GM12864 (cell line): ENCODE results near the gene SMR3B.

Experiments used
- DNase-seq: peaks from one replicate; pipeline ENCODE4 v3.0.0-alpha.2; 2011; ENCODE audit warnings: low read depth
- H3K4me3 ChIP-seq: 2 replicates; pipeline ENCODE4 v1.5.1; 2011; ENCODE audit warnings: mild to moderate bottlenecking, low read depth, low read length, control low read depth
- TF ChIP-seq, protein P1 (sequence below): IDR thresholded peaks from 2 replicates; pipeline ENCODE4 v1.5.1; 2011; ENCODE audit warnings: low read depth, mild to moderate bottlenecking, moderate library complexity, low read length, control low read depth, inconsistent platforms; ENCODE audit errors: missing control alignments

The SMR3B gene

DNA sequence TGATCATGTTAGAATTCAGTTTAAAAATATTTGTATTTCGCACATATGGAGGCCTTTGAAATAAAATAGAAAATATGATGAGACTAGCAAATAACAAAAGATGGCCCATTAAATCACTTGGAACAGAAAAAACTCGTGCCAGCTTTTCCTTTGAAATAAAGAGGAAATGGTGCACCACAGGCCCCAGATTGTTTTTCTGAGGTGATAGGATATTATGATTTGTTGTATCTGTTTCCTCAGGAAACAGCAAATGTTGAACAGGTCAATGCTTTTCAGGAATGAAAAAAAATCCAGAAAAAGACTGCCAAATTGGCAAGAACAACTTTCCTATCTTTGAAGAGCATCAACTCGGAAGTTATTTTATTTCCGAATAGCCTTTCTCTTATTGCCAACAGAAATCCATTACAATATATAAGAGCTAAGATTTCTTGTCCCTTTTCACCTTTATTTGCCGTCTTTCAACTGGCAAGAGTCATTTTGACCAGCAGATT is at the start of gene SMR3B:
TSS of gene SMR3B (plus strand) at position 441 of the 491 bp plus-strand sequence. CDS start 1,380 bp downstream, outside the sequence.
- DNase-seq: no peak
- H3K4me3 ChIP-seq: no peak within 1 kb of the TSS
- TF ChIP-seq, protein P1, sequence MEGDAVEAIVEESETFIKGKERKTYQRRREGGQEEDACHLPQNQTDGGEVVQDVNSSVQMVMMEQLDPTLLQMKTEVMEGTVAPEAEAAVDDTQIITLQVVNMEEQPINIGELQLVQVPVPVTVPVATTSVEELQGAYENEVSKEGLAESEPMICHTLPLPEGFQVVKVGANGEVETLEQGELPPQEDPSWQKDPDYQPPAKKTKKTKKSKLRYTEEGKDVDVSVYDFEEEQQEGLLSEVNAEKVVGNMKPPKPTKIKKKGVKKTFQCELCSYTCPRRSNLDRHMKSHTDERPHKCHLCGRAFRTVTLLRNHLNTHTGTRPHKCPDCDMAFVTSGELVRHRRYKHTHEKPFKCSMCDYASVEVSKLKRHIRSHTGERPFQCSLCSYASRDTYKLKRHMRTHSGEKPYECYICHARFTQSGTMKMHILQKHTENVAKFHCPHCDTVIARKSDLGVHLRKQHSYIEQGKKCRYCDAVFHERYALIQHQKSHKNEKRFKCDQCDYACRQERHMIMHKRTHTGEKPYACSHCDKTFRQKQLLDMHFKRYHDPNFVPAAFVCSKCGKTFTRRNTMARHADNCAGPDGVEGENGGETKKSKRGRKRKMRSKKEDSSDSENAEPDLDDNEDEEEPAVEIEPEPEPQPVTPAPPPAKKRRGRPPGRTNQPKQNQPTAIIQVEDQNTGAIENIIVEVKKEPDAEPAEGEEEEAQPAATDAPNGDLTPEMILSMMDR: no peak

GRCh38 chr4:70334681-70335080 is 48.2 kb upstream of the SMR3B start, which contains the start of gene CABS1:
TSS of gene CABS1 (plus strand) at chr4:70334981. CDS start at chr4:70335040, 59 bp downstream.
- DNase-seq: no peak
- H3K4me3 ChIP-seq: no peak within 1 kb of the TSS
- TF ChIP-seq, protein P1: no peak

DNA sequence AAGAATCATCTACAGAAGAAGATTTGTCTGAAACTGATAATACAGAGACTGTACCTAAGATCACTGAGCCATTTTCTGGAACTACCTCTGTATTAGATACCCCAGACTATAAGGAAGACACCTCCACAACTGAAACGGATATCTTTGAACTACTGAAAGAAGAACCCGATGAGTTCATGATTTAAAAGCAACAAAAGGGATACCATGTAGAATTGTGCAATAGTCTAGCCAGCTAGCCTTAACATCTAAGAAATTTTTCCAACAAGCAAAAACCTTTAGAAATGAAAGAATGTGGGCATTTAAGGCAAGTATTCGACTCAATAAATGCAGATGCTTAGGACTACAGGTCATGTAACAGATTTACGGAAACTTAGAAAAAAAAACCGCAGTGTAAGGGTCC is 46.9 kb upstream of the SMR3B start:
- no peak for DNase-seq
- no peak overlapping the region for H3K4me3 ChIP-seq
- TF ChIP-seq, protein P1: no peak

DNA sequence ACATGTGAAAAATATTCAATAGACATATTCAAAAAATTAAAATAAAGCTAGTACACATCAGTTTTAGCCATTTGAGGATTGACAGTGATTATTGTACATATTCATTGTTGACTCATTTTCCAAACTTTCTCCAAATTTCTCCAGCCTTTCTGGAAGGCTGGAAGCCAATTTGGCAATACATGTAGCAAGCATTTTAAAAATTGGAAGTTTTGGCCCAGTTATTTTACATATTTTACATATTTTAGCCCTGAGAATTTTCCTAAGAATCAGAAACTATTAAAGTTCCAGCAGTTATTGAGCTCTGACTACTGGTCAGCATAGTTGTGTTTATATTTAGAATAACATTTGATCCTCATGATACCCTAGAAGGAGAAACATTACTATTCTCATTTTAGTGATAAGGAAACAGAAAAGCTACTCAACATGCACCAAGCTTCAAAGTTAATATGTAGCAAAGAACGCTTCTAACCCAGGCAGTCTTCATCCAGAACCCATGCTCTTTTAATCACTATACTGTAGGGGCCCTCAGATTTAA is 45.0 kb upstream of the SMR3B start:
- TF ChIP-seq, protein P1: no peak
- DNase-seq: no peak
- no peak overlapping the region for H3K4me3 ChIP-seq

DNA sequence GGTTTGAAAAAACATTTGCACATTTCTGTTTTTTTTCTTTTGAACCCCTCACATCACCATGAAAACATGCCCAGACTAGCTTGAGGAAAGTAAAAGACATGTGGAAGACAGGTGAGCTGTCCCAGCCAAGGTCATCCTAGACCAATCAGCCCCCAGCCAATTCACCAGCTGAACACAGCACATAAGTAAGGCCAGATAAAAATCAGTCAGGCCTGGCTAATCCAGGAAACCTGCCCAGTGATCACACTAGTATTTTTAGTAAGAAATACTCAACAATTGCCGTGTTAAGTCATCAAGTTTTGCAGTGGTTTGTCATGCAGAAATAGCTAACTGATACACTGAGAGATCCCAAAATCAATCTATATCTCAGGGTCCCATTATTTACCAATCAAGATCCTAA is 26.7 kb upstream of the SMR3B start:
- no peak overlapping the region for H3K4me3 ChIP-seq
- DNase-seq: no peak
- TF ChIP-seq, protein P1: no peak

GRCh38 chr4:70359115-70359661 is 23.7 kb upstream of the SMR3B start:
- no peak overlapping the region for H3K4me3 ChIP-seq
- DNase-seq: no peak
- TF ChIP-seq, protein P1: no peak

- TF ChIP-seq, protein P1: no peak
- DNase-seq: no peak
Observed at GRCh38 chr4:70360460-70360859, 22.5 kb upstream of the SMR3B start, which contains the start of gene SMR3A. TSS of gene SMR3A (plus strand) at chr4:70360760. CDS start at chr4:70362116, 1,356 bp downstream.

More at GRCh38 chr4:70360460-70360859, 22.5 kb upstream of the SMR3B start, which contains the start of gene SMR3A:
- H3K4me3 ChIP-seq: no peak within 1 kb of the TSS
